Mesenchymal stem cell (in vitro differentiated cells and primary cell): ENCODE results near the gene UGT1A7.

ENCODE experiments used
- DNase-seq: peaks from one replicate; pipeline ENCODE4 v3.0.0-alpha.2; 2013
- H2AFZ ChIP-seq: one replicate; pipeline ENCODE4 v1.6.1; 2013; ENCODE audit warnings: low read depth, mild to moderate bottlenecking, control low read depth, inconsistent platforms, low read length, moderate library complexity
- H2AK5ac ChIP-seq: 2 replicates; pipeline ENCODE4 v1.6.1; 2013; ENCODE audit warnings: low read length, moderate library complexity, mild to moderate bottlenecking, inconsistent platforms; ENCODE audit not compliant: severe bottlenecking
- H2BK120ac ChIP-seq: one replicate; pipeline ENCODE4 v1.6.1; 2013; ENCODE audit warnings: low read depth, mild to moderate bottlenecking, inconsistent platforms, low read length, moderate library complexity
- H2BK12ac ChIP-seq, 2 experiments: one replicate each; pipeline ENCODE4 v1.6.1; 2013; ENCODE audit warnings: inconsistent platforms in 2 of 2, low read length in 2 of 2, mild to moderate bottlenecking in 2 of 2, moderate library complexity in 2 of 2, control low read depth in 1 of 2
- H2BK15ac ChIP-seq: one replicate; pipeline ENCODE4 v1.6.1; 2013; ENCODE audit warnings: mild to moderate bottlenecking, low read depth, inconsistent platforms; ENCODE audit not compliant: poor library complexity, severe bottlenecking
- H2BK5ac ChIP-seq: 2 replicates; pipeline ENCODE4 v1.6.1; 2013; ENCODE audit warnings: low read depth, mild to moderate bottlenecking, low read length, control low read depth, inconsistent platforms; ENCODE audit not compliant: poor library complexity, severe bottlenecking
- H3K14ac ChIP-seq, 2 experiments: one replicate each; pipeline ENCODE4 v1.6.1; 2013; ENCODE audit warnings: inconsistent platforms in 2 of 2, low read length in 2 of 2, control low read depth in 1 of 2, mild to moderate bottlenecking in 1 of 2, moderate library complexity in 1 of 2
- H3K18ac ChIP-seq, 2 experiments: one replicate each; pipeline ENCODE4 v1.6.1; 2013; ENCODE audit warnings: inconsistent platforms in 2 of 2, low read length in 2 of 2, control low read depth in 1 of 2, low read depth in 1 of 2, mild to moderate bottlenecking in 1 of 2
- H3K23ac ChIP-seq, 2 experiments: one replicate each; pipeline ENCODE4 v1.6.1; 2013; ENCODE audit warnings: inconsistent platforms in 2 of 2, low read length in 2 of 2, mild to moderate bottlenecking in 2 of 2, moderate library complexity in 2 of 2, control low read depth in 1 of 2
- H3K27ac ChIP-seq: 2 replicates; pipeline ENCODE4 v1.5.1; 2013; ENCODE audit warnings: mild to moderate bottlenecking, moderate library complexity, low read length, control low read depth, inconsistent platforms; ENCODE audit not compliant: poor library complexity, severe bottlenecking
- H3K27me3 ChIP-seq, 2 experiments: 2 replicates each; pipeline versions ENCODE4 v1.6.1 to v1.7.0; 2013; ENCODE audit warnings: low read length in 2 of 2, mild to moderate bottlenecking in 2 of 2, moderate library complexity in 2 of 2, control low read depth in 1 of 2, inconsistent platforms in 1 of 2; ENCODE audit not compliant: control insufficient read depth in 1 of 2, insufficient read depth in 1 of 2
- H3K36me3 ChIP-seq, 2 experiments: 2 replicates each; pipeline versions ENCODE4 v1.6.1 to v1.7.0; 2013; ENCODE audit warnings: low read length in 2 of 2, control low read depth in 1 of 2, inconsistent platforms in 1 of 2, low read depth in 1 of 2, mild to moderate bottlenecking in 1 of 2; ENCODE audit not compliant: insufficient read depth in 2 of 2, control insufficient read depth in 1 of 2
- H3K4ac ChIP-seq, 2 experiments: one replicate each; pipeline ENCODE4 v1.6.1; 2013; ENCODE audit warnings: inconsistent platforms in 2 of 2, low read length in 2 of 2, mild to moderate bottlenecking in 2 of 2, moderate library complexity in 2 of 2, control low read depth in 1 of 2, low read depth in 1 of 2
- H3K4me1 ChIP-seq: 2 replicates; pipeline ENCODE4 v1.6.1; 2013; ENCODE audit warnings: low read depth, low read length, control low read depth; ENCODE audit not compliant: control insufficient read depth, insufficient read depth
- H3K4me2 ChIP-seq: 2 replicates; pipeline ENCODE4 v1.6.1; 2013; ENCODE audit warnings: low read length, mild to moderate bottlenecking, inconsistent platforms; ENCODE audit not compliant: poor library complexity, severe bottlenecking
- H3K4me3 ChIP-seq, 2 experiments: 2 replicates each; pipeline versions ENCODE4 v1.5.1 to v1.7.0; 2013; ENCODE audit warnings: low read length in 2 of 2, mild to moderate bottlenecking in 2 of 2, control low read depth in 1 of 2, low read depth in 1 of 2; ENCODE audit not compliant: insufficient read depth in 1 of 2
- H3K79me1 ChIP-seq: replicated peaks from 2 replicates; pipeline ENCODE4 v1.6.1; 2013; ENCODE audit warnings: mild to moderate bottlenecking, control low read depth, low read length, inconsistent platforms; ENCODE audit not compliant: poor library complexity, severe bottlenecking
- H3K9ac ChIP-seq: 2 replicates; pipeline ENCODE4 v1.7.0; 2013; ENCODE audit warnings: mild to moderate bottlenecking, low read length, moderate library complexity
- H3K9me3 ChIP-seq: 2 replicates; pipeline ENCODE4 v1.7.0; 2013; ENCODE audit warnings: mild to moderate bottlenecking, low read length; ENCODE audit not compliant: control insufficient read depth
- H4K8ac ChIP-seq: one replicate; pipeline ENCODE4 v1.6.1; 2013; ENCODE audit warnings: inconsistent platforms, mild to moderate bottlenecking, low read length, moderate library complexity
- H4K91ac ChIP-seq: one replicate; pipeline ENCODE4 v1.6.1; 2013; ENCODE audit warnings: mild to moderate bottlenecking, low read length, inconsistent platforms
- WGBS: methylation state at CpG from one replicate; pipeline ENCODE4 v1.1.7; 2013; ENCODE audit warnings: mixed read lengths; 5-methylcytosine and 5-hydroxymethylcytosine counted together

Gene UGT1A7

DNA sequence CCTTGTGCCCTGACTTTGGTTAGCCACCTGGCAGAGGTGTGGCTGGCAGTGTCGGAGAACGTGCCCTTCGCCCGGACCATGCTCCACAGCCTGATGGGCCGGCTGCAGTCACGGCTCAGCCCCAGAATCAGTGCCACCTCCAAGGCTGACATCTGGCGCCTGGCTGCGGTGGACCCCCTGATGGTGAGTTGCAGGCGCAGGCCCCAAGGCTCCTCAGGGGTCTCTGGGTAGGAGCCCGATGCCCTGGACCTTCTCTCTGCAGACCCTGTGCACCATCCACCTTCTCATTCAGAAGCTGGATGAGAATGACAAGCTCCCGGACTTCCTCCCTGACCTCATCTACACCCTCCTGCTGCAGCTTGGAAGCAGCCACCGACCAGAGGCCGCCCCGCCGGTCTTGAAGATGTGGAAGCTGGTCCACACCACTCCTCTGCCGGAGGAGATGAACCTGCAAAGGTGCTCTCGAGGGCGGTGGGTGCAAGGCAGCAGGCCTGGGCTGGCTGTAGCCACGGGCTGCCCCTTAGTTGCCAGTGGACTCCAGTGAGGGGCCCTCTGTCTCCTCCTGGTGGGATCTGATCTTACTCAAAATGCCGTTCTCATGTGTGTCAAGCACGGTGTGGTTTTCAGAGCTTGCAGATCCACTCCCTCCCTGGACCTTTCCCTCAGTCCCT, 140.5 kb downstream of the UGT1A7 start:
- H3K4me1 ChIP-seq: peaks cover 1% of the 10 kb centered on the region
- no peak overlapping the region for H2BK5ac ChIP-seq
- no peak overlapping the region for H4K91ac ChIP-seq
- no peak overlapping the region for H2BK15ac ChIP-seq
- no peak overlapping the region for H2AFZ ChIP-seq
- 91% methylated on average over 21 of the region's 21 CpGs for WGBS
- H3K23ac ChIP-seq: no peak overlapping the region
- no peak for DNase-seq
- no peaks in the 10 kb centered on the region for H3K36me3 ChIP-seq
- H3K4me3 ChIP-seq: no peak overlapping the region
- H3K27ac ChIP-seq: no peak overlapping the region
- no peak overlapping the region for H3K4me2 ChIP-seq
- no peaks in the 10 kb centered on the region for H3K9me3 ChIP-seq
- no peak overlapping the region for H2BK12ac ChIP-seq
- no peaks in the 10 kb centered on the region for H3K79me1 ChIP-seq
- no peak overlapping the region for H2AK5ac ChIP-seq
- no peak overlapping the region for H3K14ac ChIP-seq
- no peak overlapping the region for H3K4ac ChIP-seq
- no peak overlapping the region for H4K8ac ChIP-seq
- no peak overlapping the region for H3K18ac ChIP-seq
- no peak overlapping the region for H2BK120ac ChIP-seq
- peaks cover 21 to 27% of the 10 kb centered on the region in 2 experiments for H3K27me3 ChIP-seq
- no peak overlapping the region for H3K9ac ChIP-seq
